HepG2 (cell line): ENCODE measurements around the gene ZNF22. TPM values are rescaled to one million over a fixed set of nuclear protein-coding genes. Genes with fewer than 3 reads are reported as not detected.

Experiments used
- BCL3 ChIP-seq: sonication (generic); formaldehyde crosslinking; IDR thresholded peaks from 2 replicates; pipeline ENCODE4 v1.5.1; 2020; ENCODE audit warnings: mild to moderate bottlenecking, missing genetic modification reagents, moderate library complexity
- CHD2 ChIP-seq: IDR thresholded peaks from 2 replicates; pipeline ENCODE4 v1.6.1; 2011; ENCODE audit warnings: low read depth, low read length, improper control_type of control experiment
- CHD4 ChIP-seq: fragments of 200-600 bp; sonication (generic); IDR thresholded peaks from 2 replicates; pipeline ENCODE4 v1.7.0; 2017; ENCODE audit warnings: mild to moderate bottlenecking, low read length, borderline replicate concordance
- DZIP1 ChIP-seq: sonication (generic); formaldehyde crosslinking; IDR thresholded peaks from 2 replicates; pipeline ENCODE4 v1.5.0; 2020; ENCODE audit warnings: mild to moderate bottlenecking, missing genetic modification reagents
- GPN1 ChIP-seq: sonication (generic); formaldehyde crosslinking; IDR thresholded peaks from 2 replicates; pipeline ENCODE4 v1.5.1; 2020; ENCODE audit warnings: missing genetic modification reagents, borderline replicate concordance
- HDAC2 ChIP-seq: sonication (generic); formaldehyde crosslinking; IDR thresholded peaks from 2 replicates; pipeline ENCODE4 v1.4.0; 2020; ENCODE audit warnings: missing genetic modification reagents
- HIC2 ChIP-seq: sonication (generic); formaldehyde crosslinking; IDR thresholded peaks from 2 replicates; pipeline ENCODE4 v1.9.0; 2022; ENCODE audit warnings: low read depth, missing genetic modification reagents
- HNF4G ChIP-seq, 2 experiments: sonication (generic) in 1 of 2; formaldehyde crosslinking in 1 of 2; IDR thresholded peaks; 2 replicates each; pipeline versions ENCODE4 v1.4.0 to v1.6.1; 2011 to 2020; ENCODE audit warnings: borderline replicate concordance in 2 of 2, low read depth in 2 of 2, mild to moderate bottlenecking in 2 of 2, low read length in 1 of 2, missing genetic modification reagents in 1 of 2, moderate library complexity in 1 of 2
- LCORL ChIP-seq, 2 experiments: fragments of 450-650 bp in 1 of 2; sonication (generic) in 1 of 2; formaldehyde crosslinking in 1 of 2; IDR thresholded peaks; 2 replicates each; pipeline versions ENCODE4 v1.5.0 to v1.6.1; 2017 to 2020; ENCODE audit warnings: antibody characterized with exemption in 1 of 2, missing genetic modification reagents in 1 of 2
- NFE2L2 ChIP-seq: fragments of 150-350 bp; IDR thresholded peaks from 2 replicates; pipeline ENCODE4 v1.6.1; 2014; ENCODE audit warnings: low read length
- SMARCC2 ChIP-seq: fragments of 450-650 bp; IDR thresholded peaks from 2 replicates; pipeline ENCODE4 v1.6.1; 2017; ENCODE audit warnings: antibody characterized with exemption, mild to moderate bottlenecking
- SRSF1 ChIP-seq: fragments of 200-400 bp; formaldehyde crosslinking; optimal IDR thresholded peaks from 2 replicates; pipeline ENCODE3; 2017; ENCODE audit warnings: mild to moderate bottlenecking, low read depth, low read length, moderate library complexity
- ZNF3 ChIP-seq: IDR thresholded peaks from 2 replicates; pipeline ENCODE4 v1.7.0; 2017; ENCODE audit warnings: inconsistent platforms
- ZNF430 ChIP-seq: sonication (generic); formaldehyde crosslinking; IDR thresholded peaks from 2 replicates; pipeline ENCODE4 v1.9.0; 2021; ENCODE audit warnings: mild to moderate bottlenecking, missing genetic modification reagents
- ZNF44 ChIP-seq: sonication (generic); formaldehyde crosslinking; IDR thresholded peaks from 2 replicates; pipeline ENCODE4 v1.5.1; 2020; ENCODE audit warnings: mild to moderate bottlenecking, missing genetic modification reagents
- ZNF616 ChIP-seq: sonication (generic); formaldehyde crosslinking; IDR thresholded peaks from 2 replicates; pipeline ENCODE4 v1.5.0; 2020; ENCODE audit warnings: low read depth, mild to moderate bottlenecking, missing genetic modification reagents
- polyA plus RNA-seq, 8 experiments: library from polyadenylated mRNA; depleted of rRNA in 3 of 8; stranded (reverse) in 7 of 8; unstranded in 1 of 8; fragments of >200 nt; fragmentation: Illumina TruSeq in 4 of 8; extraction: Trizol in 4 of 8; gene quantifications; 2 replicates each; pipeline versions ENCODE4 v1.2.1 to v1.2.3, GENCODE V29; 2011 to 2016; ENCODE audit warnings: low read depth in 4 of 8, missing spikeins in 1 of 8, mixed read lengths in 1 of 8; ENCODE audit not compliant: insufficient read depth in 1 of 8
- total RNA-seq, 5 experiments: library from RNA; depleted of rRNA; stranded (reverse); fragments of >200 nt; fragmentation: Illumina TruSeq; extraction: Trizol; gene quantifications; 2 replicates each; pipeline ENCODE4 v1.2.3, GENCODE V29; 2016; ENCODE audit warnings: low read depth in 1 of 5
- TF ChIP-seq, protein P1 (sequence below): sonication (generic); formaldehyde crosslinking; IDR thresholded peaks from 2 replicates; pipeline ENCODE4 v1.9.0; 2021; ENCODE audit warnings: missing genetic modification reagents, mild to moderate bottlenecking, borderline replicate concordance
- TF ChIP-seq, protein P2 (sequence below): sonication (generic); formaldehyde crosslinking; IDR thresholded peaks from 2 replicates; pipeline ENCODE4 v1.9.0; 2021; ENCODE audit warnings: missing genetic modification reagents, borderline replicate concordance

The ZNF22 gene
- total and polyA plus RNA-seq, 2 of the 13 experiments (the other 11 are each of a cell fraction or from before 2014, with no cell fraction given): 0.40 to 1.3 TPM

DNA sequence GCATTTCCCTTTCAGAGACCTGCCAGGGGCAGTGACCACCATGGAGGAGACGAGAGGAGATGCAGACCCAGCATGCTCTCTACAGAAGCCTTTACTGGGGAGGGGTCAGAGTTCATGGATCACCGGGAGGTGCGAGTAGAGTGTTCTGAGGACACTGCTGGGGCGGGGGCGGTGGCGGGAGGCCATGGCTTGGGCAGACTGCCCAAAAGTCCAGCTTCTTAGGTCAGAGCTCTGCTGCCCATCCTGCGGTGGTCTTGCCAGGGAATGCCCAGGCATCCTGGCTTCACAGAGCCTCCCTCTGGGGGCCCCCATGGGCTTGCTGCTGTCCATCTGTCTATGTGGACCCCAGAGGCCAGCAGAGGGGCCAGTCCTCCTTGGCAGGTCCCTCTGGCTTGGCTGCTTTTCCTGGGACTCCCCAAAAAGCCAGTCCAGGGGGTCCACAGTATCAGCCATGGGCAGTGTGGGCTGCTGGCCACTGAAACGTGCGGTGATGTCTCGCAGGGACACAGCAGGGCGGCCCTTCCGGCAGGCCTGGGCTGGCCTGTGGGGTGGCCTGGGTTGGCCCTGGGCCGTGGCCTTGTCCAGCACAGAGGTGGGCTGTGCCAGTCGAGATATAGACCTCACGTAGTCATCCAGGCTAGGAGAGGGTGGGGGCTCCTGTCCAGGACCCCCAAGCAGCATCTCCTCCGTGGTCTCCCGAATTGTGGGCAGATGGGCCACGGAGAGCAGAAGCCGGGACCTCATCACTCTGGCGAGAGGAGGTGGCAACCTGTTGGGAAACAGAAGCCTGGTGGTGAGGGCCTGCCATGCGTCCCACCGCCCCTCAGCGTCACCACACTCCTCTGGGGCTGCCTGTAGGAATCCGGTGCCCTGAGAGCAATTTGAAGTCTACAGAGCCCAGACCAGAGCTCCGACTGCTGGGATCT is 23.2 kb upstream of the ZNF22 start (continued):
- TF ChIP-seq HIC2 (peak; percentile 36; the same call in 1 of the 2 replicates), BCL3 (CRISPR knock-in tag) (no peak), DZIP1 (no peak), ZNF44 (CRISPR knock-in tag) (no peak), HNF4G (IDR thresholded peaks at IDR 0.05; ENCODE audit: borderline replicate concordance, low read depth, low read length) (no peak), HNF4G (CRISPR knock-in tag; IDR thresholded peaks at IDR 0.05; ENCODE audit: borderline replicate concordance, low read depth) (0 out of 2 replicates have a peak, but pooled peaks have one; percentile 18), LCORL (IDR thresholded peaks at IDR 0.05) (no peak), LCORL (CRISPR knock-in tag; IDR thresholded peaks at IDR 0.05) (no peak), NFE2L2 (no peak), CHD4 (no peak), ZNF430 (CRISPR knock-in tag) (0 out of 2 replicates have a peak, but pooled peaks have one; percentile 14), SRSF1 (no peak), GPN1 (CRISPR knock-in tag) (no peak), SMARCC2 (no peak), ZNF616 (peak; percentile 42; the same call in 1 of the 2 replicates), ZNF3 (CRISPR knock-in tag) (no peak), CHD2 (no peak), HDAC2 (CRISPR knock-in tag) (no peak; the same call in 1 of the 2 replicates)
- TF ChIP-seq, protein P1, sequence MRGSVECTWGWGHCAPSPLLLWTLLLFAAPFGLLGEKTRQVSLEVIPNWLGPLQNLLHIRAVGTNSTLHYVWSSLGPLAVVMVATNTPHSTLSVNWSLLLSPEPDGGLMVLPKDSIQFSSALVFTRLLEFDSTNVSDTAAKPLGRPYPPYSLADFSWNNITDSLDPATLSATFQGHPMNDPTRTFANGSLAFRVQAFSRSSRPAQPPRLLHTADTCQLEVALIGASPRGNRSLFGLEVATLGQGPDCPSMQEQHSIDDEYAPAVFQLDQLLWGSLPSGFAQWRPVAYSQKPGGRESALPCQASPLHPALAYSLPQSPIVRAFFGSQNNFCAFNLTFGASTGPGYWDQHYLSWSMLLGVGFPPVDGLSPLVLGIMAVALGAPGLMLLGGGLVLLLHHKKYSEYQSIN (CRISPR knock-in tag): no peak
- TF ChIP-seq, protein P2, sequence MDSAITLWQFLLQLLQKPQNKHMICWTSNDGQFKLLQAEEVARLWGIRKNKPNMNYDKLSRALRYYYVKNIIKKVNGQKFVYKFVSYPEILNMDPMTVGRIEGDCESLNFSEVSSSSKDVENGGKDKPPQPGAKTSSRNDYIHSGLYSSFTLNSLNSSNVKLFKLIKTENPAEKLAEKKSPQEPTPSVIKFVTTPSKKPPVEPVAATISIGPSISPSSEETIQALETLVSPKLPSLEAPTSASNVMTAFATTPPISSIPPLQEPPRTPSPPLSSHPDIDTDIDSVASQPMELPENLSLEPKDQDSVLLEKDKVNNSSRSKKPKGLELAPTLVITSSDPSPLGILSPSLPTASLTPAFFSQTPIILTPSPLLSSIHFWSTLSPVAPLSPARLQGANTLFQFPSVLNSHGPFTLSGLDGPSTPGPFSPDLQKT (CRISPR knock-in tag): no peak
